ENCODE measurements around the gene SYPL1.

DNA sequence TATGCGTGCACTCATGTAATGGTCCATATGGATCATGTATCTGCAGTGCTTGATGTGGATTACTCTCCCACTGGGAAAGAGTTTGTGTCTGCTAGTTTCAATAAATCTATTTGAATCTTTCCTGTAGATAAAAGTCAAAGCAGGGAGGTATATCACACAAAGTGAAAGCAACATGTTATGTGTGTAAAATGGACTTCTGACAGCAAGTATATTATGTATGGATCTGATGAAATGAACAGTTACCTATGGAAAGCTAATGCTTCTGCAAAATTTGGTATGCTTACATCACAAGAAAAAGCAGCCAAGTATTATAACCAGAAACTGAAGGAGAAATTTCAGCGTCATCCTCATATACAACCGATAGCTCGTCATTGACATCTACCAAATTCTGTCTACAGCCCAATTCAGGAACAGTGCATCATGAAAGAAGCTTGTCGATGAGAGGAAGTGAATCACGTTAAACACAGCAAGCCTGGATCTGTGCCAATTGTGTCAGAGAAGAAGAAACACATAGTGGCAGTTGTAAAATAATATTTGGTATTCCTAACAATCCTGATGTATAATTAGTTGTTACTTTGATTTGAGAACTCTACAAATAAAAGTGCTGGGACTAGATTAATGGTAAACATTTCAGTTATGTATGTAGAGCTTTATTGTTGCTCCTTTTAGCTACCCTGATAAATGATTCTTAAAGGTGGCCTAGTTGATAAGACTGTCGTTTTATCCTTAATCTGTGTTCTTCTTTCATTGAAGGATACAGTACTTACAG lies 14.2 kb upstream of the SYPL1 start:
- TF ChIP-seq, protein P1, sequence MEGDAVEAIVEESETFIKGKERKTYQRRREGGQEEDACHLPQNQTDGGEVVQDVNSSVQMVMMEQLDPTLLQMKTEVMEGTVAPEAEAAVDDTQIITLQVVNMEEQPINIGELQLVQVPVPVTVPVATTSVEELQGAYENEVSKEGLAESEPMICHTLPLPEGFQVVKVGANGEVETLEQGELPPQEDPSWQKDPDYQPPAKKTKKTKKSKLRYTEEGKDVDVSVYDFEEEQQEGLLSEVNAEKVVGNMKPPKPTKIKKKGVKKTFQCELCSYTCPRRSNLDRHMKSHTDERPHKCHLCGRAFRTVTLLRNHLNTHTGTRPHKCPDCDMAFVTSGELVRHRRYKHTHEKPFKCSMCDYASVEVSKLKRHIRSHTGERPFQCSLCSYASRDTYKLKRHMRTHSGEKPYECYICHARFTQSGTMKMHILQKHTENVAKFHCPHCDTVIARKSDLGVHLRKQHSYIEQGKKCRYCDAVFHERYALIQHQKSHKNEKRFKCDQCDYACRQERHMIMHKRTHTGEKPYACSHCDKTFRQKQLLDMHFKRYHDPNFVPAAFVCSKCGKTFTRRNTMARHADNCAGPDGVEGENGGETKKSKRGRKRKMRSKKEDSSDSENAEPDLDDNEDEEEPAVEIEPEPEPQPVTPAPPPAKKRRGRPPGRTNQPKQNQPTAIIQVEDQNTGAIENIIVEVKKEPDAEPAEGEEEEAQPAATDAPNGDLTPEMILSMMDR (IDR thresholded peaks at IDR 0.05), result no peak
- TF ChIP-seq POLR2AphosphoS5 (IDR thresholded peaks at IDR 0.05; ENCODE audit: insufficient read depth in 1 of 2, low read depth in 1 of 2) (no peak), POLR2A (IDR thresholded peaks at IDR 0.05) (no peak)

All from vagina (tissue), 2 donors.